GM23248 (cell line): ENCODE results near the gene DPH3. TPM values are rescaled to one million over a fixed set of nuclear protein-coding genes. Genes with fewer than 3 reads are reported as not detected.

Experiments used
- DNase-seq: peaks from one replicate; pipeline ENCODE4 v3.0.0-alpha.2; 2015
- H2AFZ ChIP-seq: fragments of 200-600 bp; sonication (generic); 2 replicates; pipeline ENCODE4 v1.6.1; 2016; ENCODE audit warnings: antibody characterized with exemption
- H3F3A ChIP-seq: fragments of 200-600 bp; sonication (generic); 2 replicates; pipeline ENCODE4 v1.6.1; 2016; ENCODE audit warnings: mild to moderate bottlenecking, antibody characterized with exemption, mixed run types; ENCODE audit not compliant: insufficient read depth
- H3K27ac ChIP-seq: fragments of 200-600 bp; sonication (generic); 2 replicates; pipeline ENCODE4 v1.5.1; 2016; ENCODE audit warnings: mild to moderate bottlenecking
- H3K27me3 ChIP-seq: fragments of 200-600 bp; sonication (generic); replicated peaks from 2 replicates; pipeline ENCODE4 v1.6.1; 2016; ENCODE audit warnings: mild to moderate bottlenecking; ENCODE audit not compliant: insufficient read depth
- H3K36me3 ChIP-seq: fragments of 200-600 bp; sonication (generic); 2 replicates; pipeline ENCODE4 v1.6.1; 2016; ENCODE audit warnings: low read depth, mild to moderate bottlenecking
- H3K4me1 ChIP-seq: fragments of 200-600 bp; sonication (generic); 2 replicates; pipeline ENCODE4 v1.6.1; 2016; ENCODE audit warnings: mild to moderate bottlenecking; ENCODE audit not compliant: insufficient read depth
- H3K4me2 ChIP-seq: fragments of 200-600 bp; sonication (generic); one replicate; pipeline ENCODE4 v1.6.1; 2016; ENCODE audit warnings: mild to moderate bottlenecking; ENCODE audit not compliant: unreplicated experiment
- H3K4me3 ChIP-seq: fragments of 200-600 bp; sonication (generic); 2 replicates; pipeline ENCODE4 v1.5.1; 2016; ENCODE audit warnings: mild to moderate bottlenecking
- H3K79me2 ChIP-seq: fragments of 200-600 bp; sonication (generic); 2 replicates; pipeline ENCODE4 v1.6.1; 2016; ENCODE audit warnings: mild to moderate bottlenecking; ENCODE audit not compliant: insufficient read depth
- H3K9ac ChIP-seq: fragments of 200-600 bp; sonication (generic); 2 replicates; pipeline ENCODE4 v1.6.1; 2016; ENCODE audit warnings: mild to moderate bottlenecking
- H3K9me2 ChIP-seq: fragments of 200-600 bp; sonication (generic); 2 replicates; pipeline ENCODE4 v1.6.1; 2016; ENCODE audit warnings: mixed run types, mild to moderate bottlenecking, moderate library complexity; ENCODE audit not compliant: insufficient read depth
- H3K9me3 ChIP-seq: fragments of 200-600 bp; sonication (generic); one replicate; pipeline ENCODE4 v1.6.1; 2017; ENCODE audit warnings: low read depth
- H4K20me1 ChIP-seq: fragments of 200-600 bp; sonication (generic); 2 replicates; pipeline ENCODE4 v1.6.0; 2016; ENCODE audit not compliant: insufficient read depth
- EZH2 ChIP-seq: fragments of 200-600 bp; sonication (generic); IDR thresholded peaks from 2 replicates; pipeline ENCODE4 v1.6.1; 2018; ENCODE audit warnings: antibody characterized with exemption, mild to moderate bottlenecking; ENCODE audit not compliant: insufficient read depth, poor library complexity, severe bottlenecking
- EZH2phosphoT487 ChIP-seq: fragments of 200-600 bp; sonication (generic); IDR thresholded peaks from 2 replicates; pipeline ENCODE4 v1.6.1; 2018; ENCODE audit warnings: antibody characterized with exemption, moderate library complexity, mild to moderate bottlenecking, low read depth; ENCODE audit not compliant: insufficient read depth
- WGBS, 2 experiments: methylation state at CpG; one replicate each; pipeline ENCODE4 v1.1.6; 2015 to 2017; ENCODE audit warnings: low lambda C conversion rate in 2 of 2, low coverage in 1 of 2; ENCODE audit errors: missing lambda C conversion rate in 2 of 2; 5-methylcytosine and 5-hydroxymethylcytosine counted together
- in situ Hi-C: fragments of 300-500 bp; cut with MboI; formaldehyde crosslinking; loops from 2 replicates; pipeline ENCODE4 v1.15.0; 2020
- polyA plus RNA-seq: library from polyadenylated mRNA; unstranded; fragments of >200 nt; fragmentation: Nextera tagmentation; extraction: Ambion mirVana; gene quantifications from 2 replicates; pipeline ENCODE4 v1.2.1, GENCODE V29; 2016
- total RNA-seq: library from RNA; depleted of rRNA; stranded (reverse); fragments of >200 nt; shearing (Covaris generic); gene quantifications from 2 replicates; pipeline ENCODE4 v1.2.3, GENCODE V29; 2014

Gene DPH3
- total and polyA plus RNA-seq, 2 experiments from 2014 or later = 27.1 to 51.3 TPM

DNA sequence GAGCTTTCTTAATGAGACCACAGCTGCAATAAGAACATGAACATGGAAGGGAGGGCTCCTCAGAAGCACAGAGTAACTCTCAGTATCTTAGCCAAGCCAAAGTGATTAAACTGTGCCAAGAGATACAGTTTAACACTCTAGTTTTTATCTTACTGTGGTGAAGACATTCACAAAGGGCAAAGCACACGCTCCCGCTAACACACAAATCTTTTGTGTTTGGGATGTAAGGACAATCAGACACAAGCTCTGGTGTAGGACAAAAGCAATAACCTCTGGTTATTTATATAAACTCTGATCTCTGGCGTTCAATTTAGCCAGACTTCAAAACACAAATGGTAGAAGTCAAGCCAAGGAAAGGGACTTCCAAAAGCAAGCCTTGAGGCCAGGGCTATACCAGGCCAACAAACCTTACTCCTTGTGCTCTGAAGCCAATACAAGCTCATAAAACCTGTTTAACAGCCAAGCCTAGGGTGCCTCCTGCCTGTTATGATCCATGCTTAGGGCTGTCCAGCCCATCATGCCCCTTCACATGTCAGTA lies 27.8 kb downstream of the DPH3 start:
- in situ Hi-C loops = no loop called here
- Histone ChIP-seq H3K4me2 (no peak overlapping the region), H4K20me1 (no peaks in the 10 kb centered on the region), H3K79me2 (no peaks in the 10 kb centered on the region), H3K36me3 (no peaks in the 10 kb centered on the region), H3K9me3 (no peaks in the 10 kb centered on the region), H3K4me1 (peaks cover 20% of the 10 kb centered on the region), H3K9ac (no peak overlapping the region), H3F3A (peaks cover 14% of the 10 kb centered on the region), H2AFZ (no peak overlapping the region), H3K9me2 (no peaks in the 10 kb centered on the region; the same call in 1 of the 2 replicates), H3K27ac (no peak overlapping the region), H3K27me3 (no peaks in the 10 kb centered on the region), H3K4me3 (no peak overlapping the region)
- no peak for DNase-seq
- WGBS, 2 experiments = 78 to 79% methylated on average over 3 of the region's 3 CpGs
- TF ChIP-seq EZH2phosphoT487 (no peak), EZH2 (no peak)

GRCh38 chr3:16236030-16236639 lies 28.6 kb downstream of the DPH3 start:
- in situ Hi-C loops = no loop called here
- TF ChIP-seq EZH2phosphoT487 (no peak), EZH2 (no peak)

GRCh38 chr3:16234281-16234680 lies 30.5 kb downstream of the DPH3 start:
- no peak for TF ChIP-seq EZH2phosphoT487
- no peak for TF ChIP-seq EZH2

More at GRCh38 chr3:16236030-16236639, 28.6 kb downstream of the DPH3 start:
- H3K4me3 ChIP-seq = no peak overlapping the region
- no peak overlapping the region for H3K4me2 ChIP-seq
- H3K9ac ChIP-seq = no peak overlapping the region
- no peaks in the 10 kb centered on the region for H4K20me1 ChIP-seq
- no peaks in the 10 kb centered on the region; the same call in 1 of the 2 replicates for H3K9me2 ChIP-seq
- no peaks in the 10 kb centered on the region for H3K9me3 ChIP-seq
- H2AFZ ChIP-seq = no peak overlapping the region
- no peaks in the 10 kb centered on the region for H3K36me3 ChIP-seq
- no peak for DNase-seq
- H3K27me3 ChIP-seq = no peaks in the 10 kb centered on the region
- H3K79me2 ChIP-seq = no peaks in the 10 kb centered on the region
- no peak overlapping the region for H3K27ac ChIP-seq
- 97 to 98% methylated on average over 2 to 4 of the region's 4 CpGs for WGBS, 2 experiments
- H3K4me1 ChIP-seq = peaks cover 19% of the 10 kb centered on the region
- H3F3A ChIP-seq = peaks cover 11% of the 10 kb centered on the region

GRCh38 chr3:16233806-16234205 lies 30.9 kb downstream of the DPH3 start:
- Histone ChIP-seq H3F3A (no peaks in the 10 kb centered on the region), H4K20me1 (no peaks in the 10 kb centered on the region), H3K4me2 (no peak overlapping the region), H3K79me2 (no peaks in the 10 kb centered on the region), H3K27me3 (no peaks in the 10 kb centered on the region), H3K4me3 (no peak overlapping the region), H3K9me2 (no peaks in the 10 kb centered on the region; the same call in 1 of the 2 replicates), H3K36me3 (no peaks in the 10 kb centered on the region), H3K9ac (no peak overlapping the region), H3K27ac (no peak overlapping the region), H3K9me3 (no peaks in the 10 kb centered on the region), H2AFZ (no peak overlapping the region), H3K4me1 (no peaks in the 10 kb centered on the region)
- WGBS, 2 experiments = 91 to 93% methylated on average over 1 of the region's 1 CpG
- in situ Hi-C loops = no loop called here
- TF ChIP-seq EZH2 = no peak
- TF ChIP-seq EZH2phosphoT487 = no peak
- DNase-seq = no peak

More at GRCh38 chr3:16234281-16234680, 30.5 kb downstream of the DPH3 start:
- no peak overlapping the region for H3K4me3 ChIP-seq
- no peak for DNase-seq
- no peak overlapping the region for H3K4me2 ChIP-seq
- no peaks in the 10 kb centered on the region; the same call in 1 of the 2 replicates for H3K9me2 ChIP-seq
- peaks cover under 1% of the 10 kb centered on the region; the same call in 1 of the 2 replicates for H3K4me1 ChIP-seq
- H3K27ac ChIP-seq = no peak overlapping the region
- H4K20me1 ChIP-seq = no peaks in the 10 kb centered on the region
- H3K36me3 ChIP-seq = no peaks in the 10 kb centered on the region
- no peaks in the 10 kb centered on the region for H3K9me3 ChIP-seq
- H2AFZ ChIP-seq = no peak overlapping the region
- H3K27me3 ChIP-seq = no peaks in the 10 kb centered on the region
- H3K9ac ChIP-seq = no peak overlapping the region
- in situ Hi-C loops = no loop called here
- 96 to 100% methylated on average over 2 of the region's 2 CpGs for WGBS, 2 experiments
- no peaks in the 10 kb centered on the region for H3K79me2 ChIP-seq
- H3F3A ChIP-seq = no peaks in the 10 kb centered on the region
